Uterus (tissue), 2 donors: ENCODE measurements around the gene CLIC6.

Source experiments
- POLR2A ChIP-seq, 2 donors: fragments of 450-650 bp; IDR thresholded peaks; one replicate each; pipeline ENCODE4 v1.6.1; 2016; ENCODE audit warnings: antibody characterized with exemption in 2 of 2, mild to moderate bottlenecking in 1 of 2, moderate library complexity in 1 of 2
- TF ChIP-seq, protein P1 (sequence below), 4 experiments: fragments of 200-600 bp in 2 of 4; fragments of 450-650 bp in 2 of 4; sonication (generic) in 2 of 4; IDR thresholded peaks; one replicate each; pipeline ENCODE4 v1.5.1; 2016 to 2019; ENCODE audit warnings: antibody characterized with exemption in 4 of 4, mild to moderate bottlenecking in 2 of 4, moderate library complexity in 1 of 4

DNA sequence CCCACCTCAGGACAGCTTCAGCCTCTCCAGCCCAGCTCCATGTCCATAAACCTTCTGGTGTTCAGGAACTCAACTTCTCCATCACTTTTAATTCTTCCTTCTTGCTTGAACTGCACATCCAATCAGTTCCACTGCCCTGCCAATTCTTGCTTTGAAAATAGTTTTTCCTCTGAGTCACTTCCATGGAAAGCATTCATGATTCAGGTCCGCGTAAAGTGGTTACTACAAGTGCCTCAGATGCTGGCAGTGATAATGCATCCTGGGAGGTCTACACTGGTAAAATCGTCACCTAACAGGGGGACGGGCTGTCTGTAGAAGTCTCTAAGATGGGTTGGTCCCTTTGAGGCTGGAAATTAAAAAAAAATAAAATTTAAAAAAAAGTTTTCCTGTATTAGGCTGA lies 27.9 kb upstream of the CLIC6 start:
- TF ChIP-seq, protein P1, sequence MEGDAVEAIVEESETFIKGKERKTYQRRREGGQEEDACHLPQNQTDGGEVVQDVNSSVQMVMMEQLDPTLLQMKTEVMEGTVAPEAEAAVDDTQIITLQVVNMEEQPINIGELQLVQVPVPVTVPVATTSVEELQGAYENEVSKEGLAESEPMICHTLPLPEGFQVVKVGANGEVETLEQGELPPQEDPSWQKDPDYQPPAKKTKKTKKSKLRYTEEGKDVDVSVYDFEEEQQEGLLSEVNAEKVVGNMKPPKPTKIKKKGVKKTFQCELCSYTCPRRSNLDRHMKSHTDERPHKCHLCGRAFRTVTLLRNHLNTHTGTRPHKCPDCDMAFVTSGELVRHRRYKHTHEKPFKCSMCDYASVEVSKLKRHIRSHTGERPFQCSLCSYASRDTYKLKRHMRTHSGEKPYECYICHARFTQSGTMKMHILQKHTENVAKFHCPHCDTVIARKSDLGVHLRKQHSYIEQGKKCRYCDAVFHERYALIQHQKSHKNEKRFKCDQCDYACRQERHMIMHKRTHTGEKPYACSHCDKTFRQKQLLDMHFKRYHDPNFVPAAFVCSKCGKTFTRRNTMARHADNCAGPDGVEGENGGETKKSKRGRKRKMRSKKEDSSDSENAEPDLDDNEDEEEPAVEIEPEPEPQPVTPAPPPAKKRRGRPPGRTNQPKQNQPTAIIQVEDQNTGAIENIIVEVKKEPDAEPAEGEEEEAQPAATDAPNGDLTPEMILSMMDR (IDR thresholded peaks at IDR 0.05) = no peak
- TF ChIP-seq POLR2A (IDR thresholded peaks at IDR 0.05) = no peak
